Mesenchymal stem cell (in vitro differentiated cells and primary cell): ENCODE measurements around the gene TMEM213.

ENCODE experiments used
- DNase-seq: peaks from one replicate; pipeline ENCODE4 v3.0.0-alpha.2; 2013
- H2AFZ ChIP-seq: one replicate; pipeline ENCODE4 v1.6.1; 2013; ENCODE audit warnings: low read depth, mild to moderate bottlenecking, control low read depth, inconsistent platforms, low read length, moderate library complexity
- H2AK5ac ChIP-seq: 2 replicates; pipeline ENCODE4 v1.6.1; 2013; ENCODE audit warnings: low read length, moderate library complexity, mild to moderate bottlenecking, inconsistent platforms; ENCODE audit not compliant: severe bottlenecking
- H2BK120ac ChIP-seq: one replicate; pipeline ENCODE4 v1.6.1; 2013; ENCODE audit warnings: low read depth, mild to moderate bottlenecking, inconsistent platforms, low read length, moderate library complexity
- H2BK12ac ChIP-seq, 2 experiments: one replicate each; pipeline ENCODE4 v1.6.1; 2013; ENCODE audit warnings: inconsistent platforms in 2 of 2, low read length in 2 of 2, mild to moderate bottlenecking in 2 of 2, moderate library complexity in 2 of 2, control low read depth in 1 of 2
- H2BK15ac ChIP-seq: one replicate; pipeline ENCODE4 v1.6.1; 2013; ENCODE audit warnings: mild to moderate bottlenecking, low read depth, inconsistent platforms; ENCODE audit not compliant: poor library complexity, severe bottlenecking
- H2BK5ac ChIP-seq: 2 replicates; pipeline ENCODE4 v1.6.1; 2013; ENCODE audit warnings: low read depth, mild to moderate bottlenecking, low read length, control low read depth, inconsistent platforms; ENCODE audit not compliant: poor library complexity, severe bottlenecking
- H3K14ac ChIP-seq, 2 experiments: one replicate each; pipeline ENCODE4 v1.6.1; 2013; ENCODE audit warnings: inconsistent platforms in 2 of 2, low read length in 2 of 2, control low read depth in 1 of 2, mild to moderate bottlenecking in 1 of 2, moderate library complexity in 1 of 2
- H3K18ac ChIP-seq, 2 experiments: one replicate each; pipeline ENCODE4 v1.6.1; 2013; ENCODE audit warnings: inconsistent platforms in 2 of 2, low read length in 2 of 2, control low read depth in 1 of 2, low read depth in 1 of 2, mild to moderate bottlenecking in 1 of 2
- H3K23ac ChIP-seq, 2 experiments: one replicate each; pipeline ENCODE4 v1.6.1; 2013; ENCODE audit warnings: inconsistent platforms in 2 of 2, low read length in 2 of 2, mild to moderate bottlenecking in 2 of 2, moderate library complexity in 2 of 2, control low read depth in 1 of 2
- H3K27ac ChIP-seq: 2 replicates; pipeline ENCODE4 v1.5.1; 2013; ENCODE audit warnings: mild to moderate bottlenecking, moderate library complexity, low read length, control low read depth, inconsistent platforms; ENCODE audit not compliant: poor library complexity, severe bottlenecking
- H3K27me3 ChIP-seq, 2 experiments: 2 replicates each; pipeline versions ENCODE4 v1.6.1 to v1.7.0; 2013; ENCODE audit warnings: low read length in 2 of 2, mild to moderate bottlenecking in 2 of 2, moderate library complexity in 2 of 2, control low read depth in 1 of 2, inconsistent platforms in 1 of 2; ENCODE audit not compliant: control insufficient read depth in 1 of 2, insufficient read depth in 1 of 2
- H3K36me3 ChIP-seq, 2 experiments: 2 replicates each; pipeline versions ENCODE4 v1.6.1 to v1.7.0; 2013; ENCODE audit warnings: low read length in 2 of 2, control low read depth in 1 of 2, inconsistent platforms in 1 of 2, low read depth in 1 of 2, mild to moderate bottlenecking in 1 of 2; ENCODE audit not compliant: insufficient read depth in 2 of 2, control insufficient read depth in 1 of 2
- H3K4ac ChIP-seq, 2 experiments: one replicate each; pipeline ENCODE4 v1.6.1; 2013; ENCODE audit warnings: inconsistent platforms in 2 of 2, low read length in 2 of 2, mild to moderate bottlenecking in 2 of 2, moderate library complexity in 2 of 2, control low read depth in 1 of 2, low read depth in 1 of 2
- H3K4me1 ChIP-seq: 2 replicates; pipeline ENCODE4 v1.6.1; 2013; ENCODE audit warnings: low read depth, low read length, control low read depth; ENCODE audit not compliant: control insufficient read depth, insufficient read depth
- H3K4me2 ChIP-seq: 2 replicates; pipeline ENCODE4 v1.6.1; 2013; ENCODE audit warnings: low read length, mild to moderate bottlenecking, inconsistent platforms; ENCODE audit not compliant: poor library complexity, severe bottlenecking
- H3K4me3 ChIP-seq, 2 experiments: 2 replicates each; pipeline versions ENCODE4 v1.5.1 to v1.7.0; 2013; ENCODE audit warnings: low read length in 2 of 2, mild to moderate bottlenecking in 2 of 2, control low read depth in 1 of 2, low read depth in 1 of 2; ENCODE audit not compliant: insufficient read depth in 1 of 2
- H3K79me1 ChIP-seq: replicated peaks from 2 replicates; pipeline ENCODE4 v1.6.1; 2013; ENCODE audit warnings: mild to moderate bottlenecking, control low read depth, low read length, inconsistent platforms; ENCODE audit not compliant: poor library complexity, severe bottlenecking
- H3K9ac ChIP-seq: 2 replicates; pipeline ENCODE4 v1.7.0; 2013; ENCODE audit warnings: mild to moderate bottlenecking, low read length, moderate library complexity
- H3K9me3 ChIP-seq: 2 replicates; pipeline ENCODE4 v1.7.0; 2013; ENCODE audit warnings: mild to moderate bottlenecking, low read length; ENCODE audit not compliant: control insufficient read depth
- H4K8ac ChIP-seq: one replicate; pipeline ENCODE4 v1.6.1; 2013; ENCODE audit warnings: inconsistent platforms, mild to moderate bottlenecking, low read length, moderate library complexity
- H4K91ac ChIP-seq: one replicate; pipeline ENCODE4 v1.6.1; 2013; ENCODE audit warnings: mild to moderate bottlenecking, low read length, inconsistent platforms
- WGBS: methylation state at CpG from one replicate; pipeline ENCODE4 v1.1.7; 2013; ENCODE audit warnings: mixed read lengths; 5-methylcytosine and 5-hydroxymethylcytosine counted together

The TMEM213 gene

GRCh38 chr7:138866353-138866752, 68.6 kb downstream of the TMEM213 start:
- DNase-seq: no peak
- H3K14ac ChIP-seq: no peak overlapping the region
- no peak overlapping the region for H3K27ac ChIP-seq
- H3K23ac ChIP-seq: no peak overlapping the region
- H3K4me3 ChIP-seq: no peak overlapping the region
- peaks cover 0 to 34% of the 10 kb centered on the region in 2 experiments for H3K36me3 ChIP-seq
- H2BK5ac ChIP-seq: no peak overlapping the region
- no peak overlapping the region for H2AFZ ChIP-seq
- H3K79me1 ChIP-seq: no peaks in the 10 kb centered on the region
- no peak overlapping the region for H2AK5ac ChIP-seq
- no peak overlapping the region for H2BK12ac ChIP-seq
- no peak overlapping the region for H3K4me2 ChIP-seq
- H3K4ac ChIP-seq: no peak overlapping the region
- peaks cover 2% of the 10 kb centered on the region for H3K4me1 ChIP-seq
- H2BK120ac ChIP-seq: no peak overlapping the region
- H3K9me3 ChIP-seq: no peaks in the 10 kb centered on the region
- no peak overlapping the region for H2BK15ac ChIP-seq
- WGBS: 98% methylated on average over 9 of the region's 9 CpGs
- no peaks in the 10 kb centered on the region for H3K27me3 ChIP-seq
- no peak overlapping the region for H3K9ac ChIP-seq
- H4K8ac ChIP-seq: no peak overlapping the region
- no peak overlapping the region for H3K18ac ChIP-seq
- no peak overlapping the region for H4K91ac ChIP-seq

- Histone ChIP-seq H3K18ac (peak overlapping the region in 1 of 2 experiments; percentile 29), H4K8ac (no peak overlapping the region), H3K27ac (no peak overlapping the region), H2BK5ac (no peak overlapping the region), H2BK15ac (no peak overlapping the region), H3K4me1 (peaks cover 2% of the 10 kb centered on the region), H4K91ac (no peak overlapping the region), H3K9me3 (no peaks in the 10 kb centered on the region), H3K79me1 (no peaks in the 10 kb centered on the region), H2BK120ac (no peak overlapping the region), H2AFZ (no peak overlapping the region), H3K27me3 (no peaks in the 10 kb centered on the region), H3K4me3 (no peak overlapping the region), H3K14ac (peak overlapping the region in 1 of 2 experiments; percentile 3), H3K36me3 (peaks cover 0 to 34% of the 10 kb centered on the region in 2 experiments), H3K9ac (no peak overlapping the region), H3K23ac (no peak overlapping the region), H3K4ac (no peak overlapping the region), H3K4me2 (no peak overlapping the region), H2AK5ac (no peak overlapping the region), H2BK12ac (no peak overlapping the region)
- DNase-seq: no peak
- WGBS: 97% methylated on average over 19 of the region's 19 CpGs
Measured at GRCh38 chr7:138867744-138868143, 70.0 kb downstream of the TMEM213 start.

GRCh38 chr7:138868711-138869110, 70.9 kb downstream of the TMEM213 start:
- Histone ChIP-seq H3K36me3 (peaks cover 0 to 31% of the 10 kb centered on the region in 2 experiments), H3K79me1 (no peaks in the 10 kb centered on the region), H4K8ac (no peak overlapping the region), H3K27me3 (no peaks in the 10 kb centered on the region), H3K4me1 (peaks cover 2% of the 10 kb centered on the region), H2BK120ac (no peak overlapping the region), H4K91ac (no peak overlapping the region), H2BK5ac (no peak overlapping the region), H3K4ac (no peak overlapping the region), H2AFZ (no peak overlapping the region), H2BK15ac (no peak overlapping the region), H3K9me3 (no peaks in the 10 kb centered on the region), H2AK5ac (no peak overlapping the region), H3K18ac (no peak overlapping the region), H3K23ac (no peak overlapping the region), H3K4me2 (no peak overlapping the region), H3K14ac (no peak overlapping the region), H3K27ac (no peak overlapping the region), H2BK12ac (no peak overlapping the region), H3K4me3 (no peak overlapping the region), H3K9ac (no peak overlapping the region)
- DNase-seq: no peak
- 95% methylated on average over 14 of the region's 14 CpGs for WGBS

- DNase-seq: no peak
- no peak overlapping the region for H3K14ac ChIP-seq
- H3K27ac ChIP-seq: no peak overlapping the region
- H3K9me3 ChIP-seq: no peaks in the 10 kb centered on the region
- no peak overlapping the region for H2AFZ ChIP-seq
- H4K91ac ChIP-seq: no peak overlapping the region
- H3K23ac ChIP-seq: no peak overlapping the region
- H3K79me1 ChIP-seq: no peaks in the 10 kb centered on the region
- no peak overlapping the region for H3K4ac ChIP-seq
- peaks cover 0 to 28% of the 10 kb centered on the region in 2 experiments for H3K36me3 ChIP-seq
- peaks cover 2% of the 10 kb centered on the region for H3K4me1 ChIP-seq
- no peak overlapping the region for H3K18ac ChIP-seq
- H4K8ac ChIP-seq: no peak overlapping the region
- H2AK5ac ChIP-seq: no peak overlapping the region
- H2BK15ac ChIP-seq: peak overlapping the region; percentile 84
- WGBS: 98% methylated on average over 29 of the region's 30 CpGs
- no peak overlapping the region for H3K4me2 ChIP-seq
- no peak overlapping the region for H2BK5ac ChIP-seq
- H2BK120ac ChIP-seq: no peak overlapping the region
- H2BK12ac ChIP-seq: no peak overlapping the region
- H3K9ac ChIP-seq: no peak overlapping the region
- no peaks in the 10 kb centered on the region for H3K27me3 ChIP-seq
- no peak overlapping the region for H3K4me3 ChIP-seq
Measured at GRCh38 chr7:138869353-138869752, 71.6 kb downstream of the TMEM213 start.
